HAP-1 (cell line): ENCODE measurements around the gene SLIT3.
A peak's percentile ranks its signal among the peaks of the same experiment; 100 is the strongest.

Experiments used
- DNase-seq, 2 experiments: peaks; one replicate each; pipeline ENCODE4 v3.0.0-alpha.2; 2016 to 2020; ENCODE audit warnings: low spot score in 2 of 2
- H3K27me3 ChIP-seq: fragments of 250-450 bp; sonication (Bioruptor Pico); 2 replicates; pipeline ENCODE4 v1.5.1; 2020; ENCODE audit warnings: low read depth, mild to moderate bottlenecking, moderate library complexity
- H3K36me3 ChIP-seq: fragments of 250-450 bp; sonication (Bioruptor Pico); replicated peaks from 2 replicates; pipeline ENCODE4 v1.5.1; 2020; ENCODE audit warnings: mild to moderate bottlenecking
- H3K4me1 ChIP-seq: fragments of 250-450 bp; sonication (Bioruptor Pico); 2 replicates; pipeline ENCODE4 v1.5.1; 2020; ENCODE audit warnings: mild to moderate bottlenecking
- H3K4me3 ChIP-seq: fragments of 250-450 bp; sonication (Bioruptor Pico); 2 replicates; pipeline ENCODE4 v1.5.1; 2020; ENCODE audit warnings: mild to moderate bottlenecking, moderate library complexity
- H3K9me3 ChIP-seq: fragments of 250-450 bp; sonication (Bioruptor Pico); 2 replicates; pipeline ENCODE4 v1.5.1; 2020; ENCODE audit warnings: mild to moderate bottlenecking, moderate library complexity
- in situ Hi-C: fragments of 300-500 bp; cut with MboI; formaldehyde crosslinking; loops from 3 replicates; pipeline ENCODE4 v1.14.3; 2020; ENCODE audit warnings: low sequenced_read_pairs, inconsistent platforms, mixed read lengths

The SLIT3 gene

DNA sequence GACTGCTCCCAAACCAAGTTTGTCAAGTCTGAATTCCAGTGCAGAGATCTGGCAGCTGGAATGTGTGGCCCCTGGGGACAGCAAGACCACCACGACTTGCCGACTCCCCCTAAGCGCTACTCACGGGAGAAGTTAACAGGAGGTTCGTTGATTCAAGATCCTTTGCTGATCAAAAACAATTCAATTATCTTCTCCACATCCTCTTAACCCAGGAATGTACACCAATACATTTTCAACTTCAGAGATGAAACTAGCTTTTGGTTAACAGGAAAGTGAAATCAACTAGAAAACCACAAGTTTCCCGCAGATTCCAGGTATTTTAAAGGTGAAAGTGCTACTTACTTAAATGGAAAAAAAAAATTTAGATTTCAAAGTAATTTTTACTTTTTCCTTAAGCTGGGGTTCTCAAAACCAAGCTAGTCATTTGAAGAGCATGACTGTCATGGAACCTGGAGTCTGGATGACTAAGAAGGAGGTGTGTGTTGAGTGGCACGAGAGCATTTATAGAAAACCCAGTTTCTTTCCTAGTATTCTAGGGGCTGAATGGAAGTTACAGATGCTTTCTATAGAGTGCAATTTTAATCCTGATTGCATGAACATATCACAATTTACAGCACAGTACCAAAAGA lies 464.2 kb downstream of the SLIT3 start:
- Histone ChIP-seq H3K27me3 (peaks cover 8% of the 10 kb centered on the region), H3K4me1 (no peaks in the 10 kb centered on the region), H3K4me3 (no peak overlapping the region), H3K36me3 (no peaks in the 10 kb centered on the region), H3K9me3 (no peaks in the 10 kb centered on the region)
- in situ Hi-C loops: no loop called here
- DNase-seq: no peak

DNA sequence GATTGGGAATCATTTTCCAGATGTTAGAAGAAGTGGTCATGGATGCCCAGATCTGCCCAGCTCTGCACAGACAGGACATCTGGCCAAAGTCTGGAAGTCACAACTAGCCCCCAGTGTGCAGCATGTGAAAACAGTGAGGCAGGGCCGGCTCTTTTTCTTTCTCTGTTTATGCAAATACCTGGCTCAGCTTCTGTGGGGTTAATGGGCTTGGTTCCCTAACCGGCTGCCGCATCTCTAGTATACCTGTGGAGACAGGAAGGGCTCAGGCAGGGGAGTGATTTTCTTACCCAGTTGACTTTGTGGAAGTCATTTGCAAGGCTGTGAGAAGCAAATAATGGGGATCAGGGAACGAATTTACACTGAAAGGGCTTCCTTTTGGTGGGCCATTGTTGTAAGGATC lies 467.0 kb downstream of the SLIT3 start:
- H3K36me3 ChIP-seq: no peaks in the 10 kb centered on the region
- H3K9me3 ChIP-seq: no peaks in the 10 kb centered on the region
- in situ Hi-C loops: no loop called here
- no peaks in the 10 kb centered on the region for H3K4me1 ChIP-seq
- no peak for DNase-seq
- peaks cover 4% of the 10 kb centered on the region; the same call in 1 of the 2 replicates for H3K27me3 ChIP-seq
- no peak overlapping the region for H3K4me3 ChIP-seq

DNA sequence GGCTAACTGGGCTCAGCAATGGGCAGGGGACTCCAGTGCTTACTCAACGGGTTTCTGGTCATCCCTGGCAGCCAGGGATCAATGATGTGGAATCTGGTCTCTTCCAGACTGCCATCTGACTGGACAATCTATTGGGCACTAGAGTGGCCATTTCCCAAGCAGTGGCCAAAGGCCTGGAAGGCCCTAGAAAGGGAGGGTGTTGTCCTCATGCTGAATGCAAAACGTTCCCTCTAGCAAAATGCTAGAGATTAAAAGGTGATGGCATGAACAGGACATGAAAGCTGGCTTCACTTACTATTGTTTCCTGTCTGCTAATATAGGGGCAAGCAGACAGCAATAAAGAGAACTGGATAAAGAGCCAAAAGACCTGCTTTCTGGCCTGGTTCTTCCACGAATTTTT lies 467.6 kb downstream of the SLIT3 start:
- H3K9me3 ChIP-seq: no peaks in the 10 kb centered on the region
- in situ Hi-C loops: no loop called here
- H3K4me1 ChIP-seq: no peaks in the 10 kb centered on the region

DNA sequence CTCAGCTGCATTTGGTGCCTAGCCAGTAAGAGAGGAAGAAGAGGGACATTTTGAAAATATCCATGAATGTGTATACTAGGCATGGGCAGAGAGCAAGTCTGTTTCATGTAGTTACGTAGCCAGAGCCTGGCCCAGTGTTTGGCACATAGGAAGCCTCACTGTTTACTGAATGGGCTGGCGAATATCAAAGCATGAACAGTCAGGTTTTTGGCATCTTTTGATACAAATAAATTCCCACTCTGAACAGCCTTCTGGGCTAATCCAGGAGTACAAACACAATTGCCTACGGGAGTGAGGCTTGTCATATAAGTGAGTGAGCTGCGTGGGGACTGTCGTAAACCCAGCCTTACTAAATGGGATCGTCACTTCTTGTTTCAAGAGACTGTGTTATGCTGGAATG lies 468.6 kb downstream of the SLIT3 start:
- no peaks in the 10 kb centered on the region for H3K9me3 ChIP-seq
- peaks cover 9% of the 10 kb centered on the region for H3K4me1 ChIP-seq
- no peak for DNase-seq
- peaks cover 2% of the 10 kb centered on the region; the same call in 1 of the 2 replicates for H3K27me3 ChIP-seq
- H3K4me3 ChIP-seq: no peak overlapping the region
- in situ Hi-C loops: no loop called here
- no peaks in the 10 kb centered on the region for H3K36me3 ChIP-seq

More for the DNA sequence above, 467.6 kb downstream of the SLIT3 start:
- Histone ChIP-seq H3K36me3 (no peaks in the 10 kb centered on the region), H3K27me3 (peaks cover 4% of the 10 kb centered on the region; the same call in 1 of the 2 replicates), H3K4me3 (no peak overlapping the region)
- DNase-seq: no peak

DNA sequence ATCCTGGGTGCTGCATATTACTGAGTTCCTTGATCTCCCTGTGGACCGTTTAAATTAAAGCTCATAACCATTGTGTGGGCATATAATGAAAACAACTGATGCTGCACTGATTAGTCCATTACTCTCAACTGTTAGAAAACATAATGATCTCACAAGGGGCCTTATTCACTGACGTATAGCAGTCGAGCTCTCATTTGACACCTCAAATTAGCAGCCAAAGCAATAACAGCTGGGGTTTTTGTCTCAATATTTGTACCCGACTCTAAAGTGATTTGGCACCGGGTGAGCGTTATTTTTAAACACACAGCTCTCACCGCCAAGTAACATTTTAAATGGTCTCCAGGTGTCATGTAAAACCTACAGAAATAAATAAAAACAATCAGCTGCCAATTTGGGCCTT lies 469.6 kb downstream of the SLIT3 start:
- in situ Hi-C loops: no loop called here
- H3K27me3 ChIP-seq: no peaks in the 10 kb centered on the region

DNA sequence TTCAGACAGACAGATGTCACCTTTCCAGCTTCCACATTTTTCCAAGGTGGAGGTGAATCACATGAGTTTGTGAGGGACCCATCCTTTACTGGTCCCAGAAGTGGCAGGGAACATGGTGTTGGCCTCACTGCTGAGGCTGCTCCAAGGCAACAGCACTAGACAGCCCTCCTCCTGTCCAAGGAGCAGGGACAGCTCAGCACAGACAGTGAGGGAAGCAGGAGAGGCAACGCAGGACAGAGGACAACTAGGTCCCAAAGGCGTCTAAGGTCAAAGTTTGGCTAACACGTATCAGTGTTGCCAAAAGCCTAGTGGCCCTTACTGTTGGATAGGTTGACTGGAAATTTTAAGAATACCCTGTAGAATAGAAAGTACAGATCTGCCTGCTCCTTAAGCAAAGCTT lies 470.1 kb downstream of the SLIT3 start:
- H3K36me3 ChIP-seq: no peaks in the 10 kb centered on the region
- in situ Hi-C loops: no loop called here
- no peak overlapping the region for H3K4me3 ChIP-seq
- peaks cover 16% of the 10 kb centered on the region for H3K4me1 ChIP-seq
- DNase-seq: no peak
- H3K27me3 ChIP-seq: no peaks in the 10 kb centered on the region
- H3K9me3 ChIP-seq: no peaks in the 10 kb centered on the region

More for the DNA sequence above, 469.6 kb downstream of the SLIT3 start:
- H3K36me3 ChIP-seq: no peaks in the 10 kb centered on the region
- DNase-seq: no peak
- H3K4me3 ChIP-seq: no peak overlapping the region
- peaks cover 16% of the 10 kb centered on the region for H3K4me1 ChIP-seq
- H3K9me3 ChIP-seq: no peaks in the 10 kb centered on the region

DNA sequence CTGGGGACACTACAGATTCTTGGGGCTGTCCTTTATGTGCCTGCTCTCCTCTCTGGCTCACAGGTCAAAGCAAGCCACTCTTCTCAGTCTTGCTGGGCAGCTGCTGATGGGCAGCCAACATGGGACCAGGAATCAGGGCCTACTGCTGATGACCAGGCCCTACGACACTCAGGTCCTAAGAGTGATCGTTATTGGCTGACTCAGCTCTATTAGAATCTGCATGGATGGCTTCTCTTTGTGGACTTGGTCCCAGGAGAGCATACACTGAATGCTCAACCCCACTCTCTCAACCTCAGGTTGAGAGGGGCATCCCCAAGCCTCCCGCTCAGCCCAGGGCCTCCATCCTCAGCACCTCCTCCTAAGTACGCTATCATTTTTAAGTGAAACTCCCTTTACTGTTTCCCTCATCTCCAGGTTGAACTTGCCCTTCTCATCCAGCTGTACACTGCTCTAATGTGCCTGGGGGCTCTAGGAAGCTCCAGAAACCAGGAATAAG lies 471.0 kb downstream of the SLIT3 start:
- no peaks in the 10 kb centered on the region for H3K27me3 ChIP-seq
- H3K36me3 ChIP-seq: no peaks in the 10 kb centered on the region
- H3K9me3 ChIP-seq: no peaks in the 10 kb centered on the region
- no peak overlapping the region for H3K4me3 ChIP-seq
- DNase-seq: no peak
- H3K4me1 ChIP-seq: peaks cover 16% of the 10 kb centered on the region
- in situ Hi-C loops: no loop called here

DNA sequence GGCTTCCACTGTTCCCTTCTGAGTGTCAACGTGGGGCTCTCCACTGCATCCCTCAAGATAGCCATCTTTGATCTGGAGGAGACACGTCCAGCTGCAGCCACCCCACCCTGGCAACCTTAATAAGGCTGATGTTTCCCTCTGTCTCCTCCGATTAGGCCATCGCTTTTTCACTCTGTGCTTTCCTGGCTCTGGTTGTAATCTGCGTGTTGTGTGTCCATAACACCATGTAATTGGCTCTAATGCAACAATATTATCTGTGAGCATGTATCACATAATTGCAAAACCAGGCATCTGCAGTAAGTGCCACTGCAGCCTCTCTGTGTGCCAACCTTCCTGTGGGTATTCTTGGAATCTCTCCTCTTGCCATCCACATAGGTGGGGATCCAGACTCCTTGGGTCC lies 471.9 kb downstream of the SLIT3 start:
- in situ Hi-C loops: no loop called here

DNA sequence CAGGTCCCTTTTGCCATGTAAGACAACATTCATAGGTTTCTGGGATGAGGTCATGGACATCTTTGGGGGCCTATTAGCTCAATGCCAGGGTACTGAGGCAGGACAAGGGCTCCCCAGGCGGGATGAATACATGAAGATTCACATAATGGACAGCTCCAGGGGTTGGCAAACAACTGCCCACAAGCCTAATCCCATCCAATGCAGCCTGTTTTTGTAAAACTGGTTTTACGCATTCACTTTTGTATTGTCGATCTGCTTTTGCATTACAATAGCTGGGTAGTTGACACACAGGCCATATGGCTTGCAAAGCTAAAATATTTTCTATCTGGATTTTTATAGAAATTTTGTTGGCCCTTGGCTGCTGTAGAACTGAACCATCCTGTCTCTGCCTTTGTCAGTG lies 473.3 kb downstream of the SLIT3 start:
- Histone ChIP-seq H3K4me3 (no peak overlapping the region), H3K9me3 (no peaks in the 10 kb centered on the region), H3K27me3 (no peaks in the 10 kb centered on the region), H3K4me1 (peaks cover 16% of the 10 kb centered on the region), H3K36me3 (no peaks in the 10 kb centered on the region)
- peak; percentile 76 to 92 for DNase-seq
- in situ Hi-C loops: no loop called here

More for the DNA sequence above, 471.9 kb downstream of the SLIT3 start:
- H3K4me3 ChIP-seq: no peak overlapping the region
- H3K36me3 ChIP-seq: no peaks in the 10 kb centered on the region
- no peak for DNase-seq
- peaks cover 16% of the 10 kb centered on the region for H3K4me1 ChIP-seq
- H3K9me3 ChIP-seq: no peaks in the 10 kb centered on the region
- no peaks in the 10 kb centered on the region for H3K27me3 ChIP-seq

DNA sequence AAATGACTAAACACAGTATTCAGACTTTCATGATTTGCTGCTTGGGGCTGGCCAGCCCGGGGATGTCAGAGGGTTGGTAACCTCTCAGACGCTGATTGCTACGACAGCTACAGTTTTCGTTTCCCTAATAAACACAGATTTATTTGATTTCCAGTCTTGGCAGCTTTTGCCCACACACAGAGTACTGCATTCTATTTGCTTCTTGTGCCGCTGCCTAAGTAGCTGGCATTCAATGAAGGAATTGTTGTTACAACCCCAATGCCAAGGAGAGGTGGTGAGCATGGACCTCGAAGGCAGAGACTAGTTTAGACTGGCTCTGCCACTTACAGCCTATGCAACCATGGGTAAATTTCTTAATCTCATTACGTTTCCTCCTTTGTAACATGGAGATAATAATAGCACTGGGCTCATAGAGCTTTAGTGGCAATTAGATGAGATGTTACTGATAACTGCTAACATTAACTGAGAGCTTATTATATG lies 474.7 kb downstream of the SLIT3 start:
- in situ Hi-C loops: no loop called here
- Histone ChIP-seq H3K9me3 (no peaks in the 10 kb centered on the region), H3K36me3 (no peaks in the 10 kb centered on the region), H3K27me3 (no peaks in the 10 kb centered on the region), H3K4me3 (no peak overlapping the region), H3K4me1 (peaks cover 17% of the 10 kb centered on the region)
- no peak for DNase-seq

DNA sequence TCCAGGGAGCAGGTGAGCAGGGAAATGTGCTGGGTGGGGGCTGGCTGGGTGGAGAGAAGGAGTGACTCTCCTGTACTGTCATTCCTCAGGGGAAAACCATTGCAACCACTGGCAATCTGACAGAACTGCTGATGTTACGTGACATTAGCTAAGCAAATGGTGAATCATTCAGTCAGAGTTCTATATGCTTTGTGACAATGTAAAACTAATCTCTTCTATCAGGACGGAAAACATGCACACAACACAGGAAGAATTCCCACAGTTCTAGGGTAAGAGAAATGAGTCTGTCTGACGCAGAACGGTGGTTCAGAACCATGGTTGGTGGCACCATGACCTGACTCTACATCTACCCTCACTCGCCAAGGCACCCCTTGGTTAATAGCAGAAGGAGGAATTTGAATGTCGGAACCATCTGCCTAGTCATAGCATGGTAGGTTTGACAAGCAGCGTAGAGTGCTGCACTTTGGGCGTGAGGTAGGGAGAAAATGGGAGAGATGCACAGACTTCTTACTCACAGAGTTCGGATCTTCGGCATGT lies 478.1 kb downstream of the SLIT3 start:
- no peak overlapping the region for H3K4me3 ChIP-seq
- no peaks in the 10 kb centered on the region for H3K36me3 ChIP-seq
- no peaks in the 10 kb centered on the region for H3K9me3 ChIP-seq
- no peak for DNase-seq
- in situ Hi-C loops: no loop called here
- H3K4me1 ChIP-seq: peaks cover 42% of the 10 kb centered on the region
- H3K27me3 ChIP-seq: no peaks in the 10 kb centered on the region

DNA sequence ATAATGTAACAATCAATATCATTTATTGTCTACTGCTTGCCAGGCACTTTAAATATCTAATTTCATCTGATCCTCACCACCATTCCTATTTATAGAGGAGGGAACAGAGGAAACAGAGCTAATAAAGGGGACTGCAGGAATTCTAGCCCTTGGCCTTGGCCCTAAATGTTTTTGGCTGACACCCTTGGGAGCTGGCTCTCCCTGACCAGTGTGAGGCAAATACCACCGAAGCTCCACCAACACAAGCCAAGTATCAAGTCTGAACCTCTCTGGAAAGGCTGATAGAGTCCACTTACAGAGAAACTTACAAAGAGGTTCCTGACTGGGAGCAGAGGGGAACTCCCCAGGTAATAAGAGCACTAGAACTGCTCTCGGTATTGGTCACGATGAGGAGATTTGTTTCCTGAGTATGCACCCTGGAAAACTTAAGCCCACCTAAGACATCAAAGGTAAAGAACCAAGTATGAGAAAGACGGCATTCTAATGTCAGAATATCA lies 478.6 kb downstream of the SLIT3 start:
- in situ Hi-C loops: no loop called here
- DNase-seq: no peak
- no peaks in the 10 kb centered on the region for H3K9me3 ChIP-seq
- H3K27me3 ChIP-seq: no peaks in the 10 kb centered on the region
- H3K36me3 ChIP-seq: no peaks in the 10 kb centered on the region
- H3K4me1 ChIP-seq: peaks cover 41% of the 10 kb centered on the region
- H3K4me3 ChIP-seq: no peak overlapping the region

DNA sequence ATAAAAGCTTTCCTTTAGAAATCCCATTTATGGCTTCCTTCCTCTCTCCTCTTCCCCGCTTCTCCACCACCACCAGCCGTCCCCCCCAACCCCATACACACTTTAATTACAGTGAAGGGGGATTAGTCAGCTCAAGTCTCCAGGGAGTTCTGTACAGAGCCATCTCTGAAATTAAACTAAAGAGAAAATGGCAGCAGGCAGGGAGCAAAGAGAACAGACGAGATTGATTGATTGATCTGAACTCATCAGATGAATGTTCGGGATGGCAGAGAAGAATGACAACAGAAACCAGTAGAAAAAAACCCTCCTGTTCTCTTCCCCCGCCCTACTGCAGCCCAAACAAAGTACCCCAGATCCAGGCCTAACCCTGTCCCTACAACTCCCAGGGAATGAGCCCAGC lies 480.1 kb downstream of the SLIT3 start:
- H3K27me3 ChIP-seq: no peaks in the 10 kb centered on the region
- H3K4me3 ChIP-seq: no peak overlapping the region
- DNase-seq: peak; percentile 48 to 55
- no peaks in the 10 kb centered on the region for H3K36me3 ChIP-seq
- in situ Hi-C loops: no loop called here
- H3K9me3 ChIP-seq: no peaks in the 10 kb centered on the region
- peaks cover 36% of the 10 kb centered on the region for H3K4me1 ChIP-seq

DNA sequence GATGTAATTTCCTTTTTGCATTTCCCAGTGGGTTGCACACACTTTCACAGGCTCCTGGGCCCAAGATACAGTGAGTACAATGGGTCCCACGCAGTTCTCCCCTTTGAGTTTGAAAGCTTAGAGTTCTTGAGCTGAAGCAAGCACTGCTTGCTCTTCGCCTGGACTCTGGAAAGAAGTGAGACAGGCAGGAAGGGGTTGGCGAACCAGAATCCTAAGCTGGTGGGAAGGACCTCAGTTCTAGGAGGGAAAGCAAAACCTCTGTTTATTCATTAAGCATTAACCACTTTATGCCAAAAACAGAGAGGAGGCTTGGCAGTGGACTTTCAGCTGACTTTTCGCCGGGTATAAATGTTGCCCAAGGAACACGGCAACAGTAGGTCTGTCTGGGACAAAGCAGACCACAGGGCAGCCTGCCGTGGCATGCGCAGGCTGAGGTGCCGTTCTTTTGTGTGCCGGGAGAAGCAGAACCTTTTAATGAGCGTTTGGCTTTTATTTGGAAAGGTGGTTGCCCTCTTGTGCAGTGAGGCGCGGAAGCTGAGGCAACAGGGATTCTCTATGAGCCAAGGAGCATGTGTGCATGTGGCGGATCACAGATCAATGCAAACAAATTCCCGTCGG lies 481.8 kb downstream of the SLIT3 start:
- Histone ChIP-seq H3K9me3 (no peaks in the 10 kb centered on the region), H3K36me3 (no peaks in the 10 kb centered on the region), H3K4me1 (peaks cover 36% of the 10 kb centered on the region), H3K4me3 (no peak overlapping the region), H3K27me3 (no peaks in the 10 kb centered on the region)
- DNase-seq: peak; percentile 23 to 40
- in situ Hi-C loops: no loop called here
